ENCODE measurements around the gene KRT81. TPM values are rescaled to one million over a fixed set of nuclear protein-coding genes. Genes with fewer than 3 reads are reported as not detected.
"Not testable (repeated sequence)": the region's sequence is repeated elsewhere in the genome, so short reads cannot be mapped to it uniquely, and the experiment has no call there.

Gene KRT81
- total RNA-seq, 1 donor from 2014 or later, result 0.16 TPM

- Mint-ChIP-seq H3K9me3 (no peaks in the 10 kb centered on the region), H3K4me3 (no peak overlapping the region), H3K36me3 (no peaks in the 10 kb centered on the region), H3K27ac (no peak overlapping the region), H3K4me1 (no peaks in the 10 kb centered on the region), H3K27me3 (ENCODE audit: low read depth) (peaks cover 48% of the 10 kb centered on the region)
- TF ChIP-seq, protein P1, sequence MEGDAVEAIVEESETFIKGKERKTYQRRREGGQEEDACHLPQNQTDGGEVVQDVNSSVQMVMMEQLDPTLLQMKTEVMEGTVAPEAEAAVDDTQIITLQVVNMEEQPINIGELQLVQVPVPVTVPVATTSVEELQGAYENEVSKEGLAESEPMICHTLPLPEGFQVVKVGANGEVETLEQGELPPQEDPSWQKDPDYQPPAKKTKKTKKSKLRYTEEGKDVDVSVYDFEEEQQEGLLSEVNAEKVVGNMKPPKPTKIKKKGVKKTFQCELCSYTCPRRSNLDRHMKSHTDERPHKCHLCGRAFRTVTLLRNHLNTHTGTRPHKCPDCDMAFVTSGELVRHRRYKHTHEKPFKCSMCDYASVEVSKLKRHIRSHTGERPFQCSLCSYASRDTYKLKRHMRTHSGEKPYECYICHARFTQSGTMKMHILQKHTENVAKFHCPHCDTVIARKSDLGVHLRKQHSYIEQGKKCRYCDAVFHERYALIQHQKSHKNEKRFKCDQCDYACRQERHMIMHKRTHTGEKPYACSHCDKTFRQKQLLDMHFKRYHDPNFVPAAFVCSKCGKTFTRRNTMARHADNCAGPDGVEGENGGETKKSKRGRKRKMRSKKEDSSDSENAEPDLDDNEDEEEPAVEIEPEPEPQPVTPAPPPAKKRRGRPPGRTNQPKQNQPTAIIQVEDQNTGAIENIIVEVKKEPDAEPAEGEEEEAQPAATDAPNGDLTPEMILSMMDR (IDR thresholded peaks at IDR 0.05; ENCODE audit: unreplicated experiment), result no peak
- DNase-seq (ENCODE audit: low spot score in 2 of 2, unreplicated experiment in 2 of 2), result no peak
Measured at GRCh38 chr12:52317468-52318052, 26.2 kb upstream of the KRT81 start.

GRCh38 chr12:52316701-52317100 is 25.4 kb upstream of the KRT81 start:
- H3K9me3 Mint-ChIP-seq, result no peaks in the 10 kb centered on the region
- no peaks in the 10 kb centered on the region for H3K36me3 Mint-ChIP-seq
- TF ChIP-seq, protein P1 (IDR thresholded peaks at IDR 0.05; ENCODE audit: unreplicated experiment), result no peak
- H3K4me1 Mint-ChIP-seq, result no peaks in the 10 kb centered on the region
- DNase-seq (ENCODE audit: low spot score in 2 of 2, unreplicated experiment in 2 of 2), result no peak
- H3K27me3 Mint-ChIP-seq (ENCODE audit: low read depth), result peaks cover 47% of the 10 kb centered on the region
- no peak overlapping the region for H3K27ac Mint-ChIP-seq
- no peak overlapping the region for H3K4me3 Mint-ChIP-seq

- H3K27me3 Mint-ChIP-seq (ENCODE audit: low read depth), result peaks cover 50% of the 10 kb centered on the region
- no peak overlapping the region for H3K27ac Mint-ChIP-seq
- H3K9me3 Mint-ChIP-seq, result no peaks in the 10 kb centered on the region
- DNase-seq (ENCODE audit: low spot score in 2 of 2, unreplicated experiment in 2 of 2), result no peak
- TF ChIP-seq, protein P1 (IDR thresholded peaks at IDR 0.05; ENCODE audit: unreplicated experiment), result no peak
- H3K36me3 Mint-ChIP-seq, result no peaks in the 10 kb centered on the region
- H3K4me3 Mint-ChIP-seq, result no peak overlapping the region
- H3K4me1 Mint-ChIP-seq, result no peaks in the 10 kb centered on the region
Measured at GRCh38 chr12:52316290-52316689, 25.0 kb upstream of the KRT81 start.

- H3K27me3 Mint-ChIP-seq (ENCODE audit: low read depth), result peaks cover 55% of the 10 kb centered on the region
- H3K27ac Mint-ChIP-seq; DNase-seq (ENCODE audit: low spot score in 2 of 2, unreplicated experiment in 2 of 2); H3K4me1 Mint-ChIP-seq; H3K36me3 Mint-ChIP-seq; H3K4me3 Mint-ChIP-seq; H3K9me3 Mint-ChIP-seq: not testable (repeated sequence)
Measured at GRCh38 chr12:52315721-52316120, 24.4 kb upstream of the KRT81 start.

DNA sequence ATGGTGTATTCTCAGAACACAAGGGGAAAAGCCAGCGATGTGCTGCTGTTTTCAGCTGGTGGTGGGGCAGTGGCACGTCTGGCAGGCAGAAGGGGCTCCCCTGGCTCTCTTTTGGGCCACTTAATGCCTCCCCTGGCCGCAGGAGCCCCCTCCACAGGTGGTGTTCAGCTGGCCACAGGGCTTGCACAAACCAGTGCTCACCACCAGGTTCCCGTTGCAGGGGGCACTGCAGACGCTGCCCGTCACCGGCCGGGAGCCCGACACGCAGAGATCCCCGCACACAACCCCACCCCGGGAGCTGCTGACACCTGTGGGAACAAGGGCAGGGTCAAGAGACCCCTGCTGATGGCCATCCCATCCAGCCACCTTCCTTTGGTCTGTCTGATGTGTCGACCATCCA is 23.2 kb upstream of the KRT81 start:
- Mint-ChIP-seq H3K4me1 (no peaks in the 10 kb centered on the region), H3K27me3 (ENCODE audit: low read depth) (peaks cover 56% of the 10 kb centered on the region), H3K36me3 (no peaks in the 10 kb centered on the region), H3K27ac (no peak overlapping the region), H3K9me3 (no peaks in the 10 kb centered on the region), H3K4me3 (no peak overlapping the region)
- TF ChIP-seq, protein P1 (IDR thresholded peaks at IDR 0.05; ENCODE audit: unreplicated experiment), result no peak
- no peak for DNase-seq (ENCODE audit: low spot score in 2 of 2, unreplicated experiment in 2 of 2)

DNA sequence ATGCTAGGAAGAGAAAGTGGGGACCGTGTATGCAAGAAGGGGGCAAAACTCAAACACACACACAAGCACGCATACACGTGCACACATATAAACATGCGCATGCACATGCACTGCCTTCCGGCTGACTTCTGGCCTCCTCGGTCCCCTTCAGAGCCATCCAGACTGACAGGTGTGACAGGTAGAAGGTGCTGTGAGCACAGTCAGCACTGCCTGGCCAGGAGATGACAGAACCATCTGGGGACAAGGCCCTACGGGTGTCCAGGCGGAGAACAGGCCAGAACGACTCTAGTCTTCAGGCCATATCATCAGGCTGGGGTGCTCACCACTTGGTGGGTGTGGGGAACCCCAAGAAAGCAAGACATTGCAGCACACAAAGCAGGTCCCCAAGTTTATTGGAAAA is 22.6 kb upstream of the KRT81 start:
- no peaks in the 10 kb centered on the region for H3K9me3 Mint-ChIP-seq
- H3K27ac Mint-ChIP-seq, result no peak overlapping the region
- peaks cover 1% of the 10 kb centered on the region for H3K4me1 Mint-ChIP-seq

More for the DNA sequence above, 22.6 kb upstream of the KRT81 start:
- Mint-ChIP-seq H3K36me3 (no peaks in the 10 kb centered on the region), H3K4me3 (no peak overlapping the region), H3K27me3 (ENCODE audit: low read depth) (peaks cover 57% of the 10 kb centered on the region)
- no peak for DNase-seq (ENCODE audit: low spot score in 2 of 2, unreplicated experiment in 2 of 2)
- TF ChIP-seq, protein P1 (IDR thresholded peaks at IDR 0.05; ENCODE audit: unreplicated experiment), result no peak
